OCI-LY1 (cell line): ENCODE data around the gene SCN8A.

Experiments used
- H2AFZ ChIP-seq: fragments of 200-600 bp; sonication (generic), shearing (Covaris generic); 2 replicates; pipeline ENCODE4 v1.6.0; 2014; ENCODE audit warnings: antibody characterized with exemption, mild to moderate bottlenecking, low read length
- H3F3A ChIP-seq: fragments of 200-600 bp; sonication (generic), shearing (Covaris generic); 2 replicates; pipeline ENCODE4 v1.6.0; 2014; ENCODE audit warnings: mild to moderate bottlenecking, antibody characterized with exemption, low read length, moderate library complexity; ENCODE audit not compliant: insufficient read depth
- H3K27ac ChIP-seq: fragments of 200-600 bp; sonication (generic); 2 replicates; pipeline ENCODE4 v1.5.1; 2014; ENCODE audit warnings: low read length, mixed run types, mild to moderate bottlenecking, low read depth; ENCODE audit not compliant: poor library complexity, severe bottlenecking
- H3K27me3 ChIP-seq: fragments of 200-600 bp; sonication (generic); 2 replicates; pipeline ENCODE4 v1.6.0; 2014; ENCODE audit warnings: antibody characterized with exemption, mild to moderate bottlenecking, low read length, moderate library complexity; ENCODE audit not compliant: insufficient read depth
- H3K36me3 ChIP-seq: fragments of 200-600 bp; sonication (generic); 2 replicates; pipeline ENCODE4 v1.6.1; 2014; ENCODE audit warnings: mild to moderate bottlenecking, antibody characterized with exemption, low read length, moderate library complexity, mixed read lengths; ENCODE audit not compliant: insufficient read depth
- H3K4me1 ChIP-seq: fragments of 200-600 bp; sonication (generic); 2 replicates; pipeline ENCODE4 v1.5.1; 2014; ENCODE audit warnings: mild to moderate bottlenecking, low read length, moderate library complexity; ENCODE audit not compliant: insufficient read depth, severe bottlenecking
- H3K4me2 ChIP-seq: fragments of 200-600 bp; sonication (generic), shearing (Covaris generic); 2 replicates; pipeline ENCODE4 v1.6.1; 2014; ENCODE audit warnings: low read length
- H3K4me3 ChIP-seq: fragments of 200-600 bp; sonication (generic); 2 replicates; pipeline ENCODE4 v1.5.1; 2014; ENCODE audit warnings: low read length, low read depth, mild to moderate bottlenecking, mixed read lengths; ENCODE audit not compliant: poor library complexity, severe bottlenecking
- H3K79me2 ChIP-seq: fragments of 200-600 bp; shearing (Covaris generic); 2 replicates; pipeline ENCODE4 v1.6.1; 2016; ENCODE audit warnings: mixed run types, low read length, mixed read lengths; ENCODE audit not compliant: insufficient read depth
- H3K9ac ChIP-seq: fragments of 200-600 bp; sonication (generic), shearing (Covaris generic); 2 replicates; pipeline ENCODE4 v1.6.1; 2014; ENCODE audit warnings: mild to moderate bottlenecking, low read length, mixed read lengths
- H3K9me2 ChIP-seq: fragments of 200-600 bp; sonication (generic), shearing (Covaris generic); 2 replicates; pipeline ENCODE4 v1.6.1; 2014; ENCODE audit warnings: low read depth, mild to moderate bottlenecking, low read length, mixed read lengths
- H3K9me3 ChIP-seq: fragments of 200-600 bp; shearing (Covaris generic); 2 replicates; pipeline ENCODE4 v1.6.1; 2014; ENCODE audit warnings: low read length, mixed read lengths
- H4K20me1 ChIP-seq: fragments of 200-600 bp; sonication (generic), shearing (Covaris generic); 2 replicates; pipeline ENCODE4 v1.6.0; 2016; ENCODE audit warnings: mild to moderate bottlenecking, low read length; ENCODE audit not compliant: insufficient read depth
- EZH2 ChIP-seq: fragments of 200-600 bp; sonication (generic), shearing (Covaris generic); IDR thresholded peaks from 2 replicates; pipeline ENCODE4 v1.8.0; 2017; ENCODE audit warnings: borderline replicate concordance, mixed run types, mild to moderate bottlenecking, antibody characterized with exemption, low read length, moderate library complexity, mixed read lengths
- TF ChIP-seq, protein P1 (sequence below): fragments of 200-600 bp; sonication (generic), shearing (Covaris generic); IDR thresholded peaks from 2 replicates; pipeline ENCODE4 v1.5.1; 2017; ENCODE audit warnings: mild to moderate bottlenecking, antibody characterized with exemption, low read length, moderate library complexity, mixed read lengths

Gene SCN8A

DNA sequence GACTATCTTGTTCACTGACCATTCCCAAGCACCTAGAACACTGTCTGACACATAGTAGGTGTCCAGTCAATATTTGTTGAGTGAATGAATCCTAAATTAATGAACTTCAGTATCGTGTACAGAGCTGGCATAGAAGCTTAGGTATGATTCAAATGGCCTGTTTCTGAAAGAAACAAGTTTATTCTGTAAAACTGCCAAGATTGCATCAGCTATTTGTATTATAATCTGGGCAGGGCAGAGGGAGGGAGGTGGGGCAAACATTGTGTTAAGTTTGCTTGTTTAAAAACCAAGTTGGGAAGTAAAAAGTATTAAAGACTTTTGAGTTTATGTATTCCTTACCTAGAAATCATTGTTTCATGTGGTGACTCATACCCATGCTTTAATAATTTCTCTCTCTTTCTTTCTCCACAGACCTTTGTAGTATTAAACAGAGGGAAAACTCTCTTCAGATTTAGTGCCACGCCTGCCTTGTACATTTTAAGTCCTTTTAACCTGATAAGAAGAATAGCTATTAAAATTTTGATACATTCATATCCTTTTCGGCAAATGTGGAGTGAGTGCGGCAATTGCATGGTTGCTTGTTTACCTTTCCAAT lies 92.8 kb downstream of the SCN8A start:
- H3K79me2 ChIP-seq, result no peaks in the 10 kb centered on the region
- H2AFZ ChIP-seq, result no peak overlapping the region
- H3K27ac ChIP-seq, result no peak overlapping the region
- no peaks in the 10 kb centered on the region for H3K9me2 ChIP-seq
- H3K27me3 ChIP-seq, result 0 out of 2 replicates have a peak, but pooled peaks cover 3% of the 10 kb centered on the region
- H3K4me1 ChIP-seq, result no peaks in the 10 kb centered on the region
- H3K4me2 ChIP-seq, result no peak overlapping the region
- no peaks in the 10 kb centered on the region for H4K20me1 ChIP-seq
- no peak overlapping the region for H3K9ac ChIP-seq
- H3K9me3 ChIP-seq, result no peaks in the 10 kb centered on the region
- no peaks in the 10 kb centered on the region for H3F3A ChIP-seq
- TF ChIP-seq, protein P1, sequence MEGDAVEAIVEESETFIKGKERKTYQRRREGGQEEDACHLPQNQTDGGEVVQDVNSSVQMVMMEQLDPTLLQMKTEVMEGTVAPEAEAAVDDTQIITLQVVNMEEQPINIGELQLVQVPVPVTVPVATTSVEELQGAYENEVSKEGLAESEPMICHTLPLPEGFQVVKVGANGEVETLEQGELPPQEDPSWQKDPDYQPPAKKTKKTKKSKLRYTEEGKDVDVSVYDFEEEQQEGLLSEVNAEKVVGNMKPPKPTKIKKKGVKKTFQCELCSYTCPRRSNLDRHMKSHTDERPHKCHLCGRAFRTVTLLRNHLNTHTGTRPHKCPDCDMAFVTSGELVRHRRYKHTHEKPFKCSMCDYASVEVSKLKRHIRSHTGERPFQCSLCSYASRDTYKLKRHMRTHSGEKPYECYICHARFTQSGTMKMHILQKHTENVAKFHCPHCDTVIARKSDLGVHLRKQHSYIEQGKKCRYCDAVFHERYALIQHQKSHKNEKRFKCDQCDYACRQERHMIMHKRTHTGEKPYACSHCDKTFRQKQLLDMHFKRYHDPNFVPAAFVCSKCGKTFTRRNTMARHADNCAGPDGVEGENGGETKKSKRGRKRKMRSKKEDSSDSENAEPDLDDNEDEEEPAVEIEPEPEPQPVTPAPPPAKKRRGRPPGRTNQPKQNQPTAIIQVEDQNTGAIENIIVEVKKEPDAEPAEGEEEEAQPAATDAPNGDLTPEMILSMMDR, result no peak
- no peak for TF ChIP-seq EZH2
- no peaks in the 10 kb centered on the region for H3K36me3 ChIP-seq
- no peak overlapping the region for H3K4me3 ChIP-seq

DNA sequence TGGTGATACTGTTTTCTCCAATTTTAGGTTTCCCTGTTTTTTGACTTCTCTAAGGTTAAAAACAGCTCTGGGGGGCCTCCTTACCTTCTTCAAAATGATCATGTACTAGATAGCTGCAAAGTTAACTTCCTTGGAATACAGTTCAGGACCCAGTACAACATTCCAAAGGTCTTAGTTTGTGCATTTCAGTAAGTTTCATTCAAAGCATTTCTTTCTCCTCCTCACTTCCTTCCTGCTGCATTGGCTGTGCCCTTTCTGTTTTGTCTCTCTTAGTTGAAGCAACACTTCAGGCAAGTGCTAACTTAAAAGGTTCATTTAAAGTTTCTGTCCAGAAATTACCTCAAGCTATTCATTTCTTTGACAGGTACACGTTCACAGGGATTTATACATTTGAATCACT lies 95.7 kb downstream of the SCN8A start:
- H3K36me3 ChIP-seq, result no peaks in the 10 kb centered on the region
- H3K9ac ChIP-seq, result no peak overlapping the region
- H3K79me2 ChIP-seq, result no peaks in the 10 kb centered on the region
- no peak overlapping the region for H3K27ac ChIP-seq
- H3K9me2 ChIP-seq, result no peaks in the 10 kb centered on the region
- TF ChIP-seq, protein P1, result no peak
- TF ChIP-seq EZH2, result no peak
- H3K4me3 ChIP-seq, result no peak overlapping the region
- H3K4me1 ChIP-seq, result no peaks in the 10 kb centered on the region
- H2AFZ ChIP-seq, result no peak overlapping the region
- H3F3A ChIP-seq, result no peaks in the 10 kb centered on the region
- H3K9me3 ChIP-seq, result no peaks in the 10 kb centered on the region
- H3K4me2 ChIP-seq, result no peak overlapping the region
- 0 out of 2 replicates have a peak, but pooled peaks cover 3% of the 10 kb centered on the region for H3K27me3 ChIP-seq
- no peaks in the 10 kb centered on the region for H4K20me1 ChIP-seq

DNA sequence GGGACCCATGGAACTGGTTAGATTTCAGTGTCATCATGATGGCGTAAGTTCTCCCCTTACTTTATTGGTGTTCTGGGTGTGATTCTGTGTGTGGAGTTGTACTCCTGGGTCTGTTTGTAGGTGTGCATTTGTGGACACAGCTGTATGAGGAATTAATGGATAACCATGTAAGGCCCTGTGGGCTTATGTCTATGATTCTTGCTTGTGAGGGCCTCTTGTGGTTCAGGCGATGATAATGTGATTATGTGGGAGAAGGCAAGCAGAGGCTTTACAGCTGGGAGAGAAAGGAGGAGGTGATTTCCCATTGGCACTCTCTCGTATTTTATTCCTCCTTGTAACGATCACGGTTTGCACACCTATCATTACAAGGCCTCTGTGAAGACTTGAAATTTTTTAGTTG lies 96.1 kb downstream of the SCN8A start:
- Histone ChIP-seq H3K9me3 (no peaks in the 10 kb centered on the region), H3K9me2 (no peaks in the 10 kb centered on the region), H4K20me1 (no peaks in the 10 kb centered on the region), H3K79me2 (no peaks in the 10 kb centered on the region), H3K27me3 (0 out of 2 replicates have a peak, but pooled peaks cover 3% of the 10 kb centered on the region), H3K4me2 (no peak overlapping the region), H3K27ac (no peak overlapping the region), H3F3A (no peaks in the 10 kb centered on the region), H3K4me1 (no peaks in the 10 kb centered on the region), H3K36me3 (no peaks in the 10 kb centered on the region), H3K4me3 (no peak overlapping the region), H3K9ac (no peak overlapping the region), H2AFZ (no peak overlapping the region)
- TF ChIP-seq EZH2, result no peak
- TF ChIP-seq, protein P1, result no peak
